Endodermal cell (in vitro differentiated cells): ENCODE results near the gene NUDT6. TPM values are rescaled to one million over a fixed set of nuclear protein-coding genes. Genes with fewer than 3 reads are reported as not detected.

Experiments
- DNase-seq: peaks from one replicate; pipeline ENCODE4 v3.0.0-alpha.2; 2017
- H3K27ac ChIP-seq: 2 replicates; pipeline ENCODE4 v1.5.1; 2013; ENCODE audit warnings: mild to moderate bottlenecking, low read depth, low read length, moderate library complexity
- H3K27me3 ChIP-seq: 2 replicates; pipeline ENCODE4 v1.6.1; 2013; ENCODE audit warnings: mild to moderate bottlenecking, low read length, moderate library complexity; ENCODE audit not compliant: insufficient read depth, control insufficient read depth, poor library complexity, severe bottlenecking
- H3K36me3 ChIP-seq: 2 replicates; pipeline ENCODE4 v1.7.0; 2013; ENCODE audit warnings: mild to moderate bottlenecking, low read length, moderate library complexity; ENCODE audit not compliant: control insufficient read depth, insufficient read depth
- H3K4me1 ChIP-seq: one replicate; pipeline ENCODE4 v1.7.0; 2013; ENCODE audit warnings: low read length; ENCODE audit not compliant: control insufficient read depth, insufficient read depth
- H3K4me3 ChIP-seq: 2 replicates; pipeline ENCODE4 v1.5.1; 2013; ENCODE audit warnings: mild to moderate bottlenecking, low read length, moderate library complexity
- H3K9ac ChIP-seq: 2 replicates; pipeline ENCODE4 v1.6.1; 2013; ENCODE audit warnings: mild to moderate bottlenecking, low read length, moderate library complexity; ENCODE audit not compliant: poor library complexity, severe bottlenecking; ENCODE audit errors: extremely low read depth
- H3K9me3 ChIP-seq: 2 replicates; pipeline ENCODE4 v1.6.1; 2013; ENCODE audit warnings: mild to moderate bottlenecking, low read length, moderate library complexity; ENCODE audit not compliant: control insufficient read depth
- H3K27ac Mint-ChIP-seq: 2 replicates; pipeline ENCODE4 v1.8.0; 2020; ENCODE audit warnings: mixed read lengths
- H3K27me3 Mint-ChIP-seq: 2 replicates; pipeline ENCODE4 v1.8.0; 2021; ENCODE audit warnings: mild to moderate bottlenecking, mixed read lengths; ENCODE audit not compliant: insufficient read depth
- H3K36me3 Mint-ChIP-seq: 2 replicates; pipeline ENCODE4 v1.8.0; 2020; ENCODE audit warnings: low read depth, mixed read lengths
- H3K4me1 Mint-ChIP-seq: 2 replicates; pipeline ENCODE4 v1.8.0; 2020; ENCODE audit warnings: mixed read lengths
- H3K4me3 Mint-ChIP-seq: 2 replicates; pipeline ENCODE4 v1.8.0; 2020; ENCODE audit warnings: mild to moderate bottlenecking, moderate library complexity, mixed read lengths
- H3K9me3 Mint-ChIP-seq: 2 replicates; pipeline ENCODE4 v1.8.0; 2020; ENCODE audit warnings: mild to moderate bottlenecking, mixed read lengths
- CTCF ChIP-seq: fragments of 200-600 bp; sonication (generic); conservative IDR thresholded peaks from 2 replicates; pipeline ENCODE4 v1.5.0; 2021; ENCODE audit warnings: antibody characterized with exemption, mild to moderate bottlenecking
- WGBS, 2 experiments: methylation state at CpG; one replicate each; pipeline versions ENCODE4 v1.1.5 to v1.1.7; 2013; ENCODE audit warnings: missing lambda C conversion rate in 2 of 2, mixed read lengths in 1 of 2; ENCODE audit not compliant: insufficient coverage in 1 of 2, insufficient read length in 1 of 2; 5-methylcytosine and 5-hydroxymethylcytosine counted together
- total RNA-seq, 2 donors: library from RNA; stranded (reverse); fragmentation: NEBNext Ultra II Directional in 1 of 2; extraction: Animal tissue kit (Norgen Biotek cat#: 25700) in 1 of 2; gene quantifications; 2 replicates in 1 of 2; 3 replicates in 1 of 2; pipeline ENCODE4 v1.2.1, GENCODE V29; 2021

NUDT6 gene
- total RNA-seq, 2 donors from 2014 or later: 5.8 to 11.6 TPM

GRCh38 chr4:122899682-122900081, 22.7 kb downstream of the NUDT6 start:
- 90 to 98% methylated on average over 4 to 5 of the region's 7 CpGs for WGBS, 2 experiments
- Histone ChIP-seq H3K27ac (no peak overlapping the region), H3K4me1 (peaks cover 3% of the 10 kb centered on the region), H3K27me3 (no peaks in the 10 kb centered on the region), H3K9ac (no peak overlapping the region), H3K36me3 (no peaks in the 10 kb centered on the region), H3K4me3 (no peak overlapping the region), H3K9me3 (no peaks in the 10 kb centered on the region)
- H3K27me3 Mint-ChIP-seq: no peaks in the 10 kb centered on the region
- H3K9me3 Mint-ChIP-seq: peaks cover 9% of the 10 kb centered on the region
- peaks cover 9% of the 10 kb centered on the region for H3K36me3 Mint-ChIP-seq
- H3K4me3 Mint-ChIP-seq: no peak overlapping the region
- H3K27ac Mint-ChIP-seq: no peak overlapping the region
- DNase-seq: peak; percentile 61
- TF ChIP-seq CTCF: no peak
- H3K4me1 Mint-ChIP-seq: peaks cover 15% of the 10 kb centered on the region

- no peak for DNase-seq
- no peak overlapping the region for H3K4me3 ChIP-seq
- H3K9me3 ChIP-seq: no peaks in the 10 kb centered on the region
- no peak overlapping the region for H3K27ac Mint-ChIP-seq
- no peak overlapping the region for H3K4me3 Mint-ChIP-seq
- no peaks in the 10 kb centered on the region for H3K27me3 ChIP-seq
- peaks cover 9% of the 10 kb centered on the region for H3K9me3 Mint-ChIP-seq
- WGBS, 2 experiments: 98% methylated on average over 2 of the region's 2 CpGs; no CpG with 5 or more reads in 1 of the 2 experiments
- no peak for TF ChIP-seq CTCF
- H3K9ac ChIP-seq: no peak overlapping the region
- H3K4me1 ChIP-seq: no peaks in the 10 kb centered on the region
- no peaks in the 10 kb centered on the region for H3K36me3 ChIP-seq
- no peaks in the 10 kb centered on the region for H3K27me3 Mint-ChIP-seq
- H3K27ac ChIP-seq: no peak overlapping the region
- H3K36me3 Mint-ChIP-seq: peaks cover 8% of the 10 kb centered on the region
- peaks cover 7% of the 10 kb centered on the region for H3K4me1 Mint-ChIP-seq
Measured at GRCh38 chr4:122898370-122899150, 23.8 kb downstream of the NUDT6 start.

GRCh38 chr4:122896270-122896669, 26.1 kb downstream of the NUDT6 start:
- Mint-ChIP-seq H3K4me1 (peaks cover 2% of the 10 kb centered on the region), H3K27ac (no peak overlapping the region), H3K27me3 (no peaks in the 10 kb centered on the region), H3K36me3 (peaks cover 16% of the 10 kb centered on the region), H3K4me3 (no peak overlapping the region), H3K9me3 (peaks cover 9% of the 10 kb centered on the region)
- no peak for DNase-seq
- Histone ChIP-seq H3K9me3 (no peaks in the 10 kb centered on the region), H3K27ac (no peak overlapping the region), H3K4me3 (no peak overlapping the region), H3K36me3 (no peaks in the 10 kb centered on the region), H3K4me1 (no peaks in the 10 kb centered on the region), H3K9ac (no peak overlapping the region), H3K27me3 (no peaks in the 10 kb centered on the region)
- no peak for TF ChIP-seq CTCF
- WGBS, 2 experiments: 100% methylated on average over 1 of the region's 1 CpG; no CpG with 5 or more reads in 1 of the 2 experiments
